Psoas muscle (tissue), 8 donors: ENCODE data around the gene NUP210. TPM values are rescaled to one million over a fixed set of nuclear protein-coding genes. Genes with fewer than 3 reads are reported as not detected.

Source experiments
- ATAC-seq, 4 donors: fragments of 200-7000 bp; cut with Tn5 transposase; one replicate each; pipeline ENCODE4 v1.9.1; 2020; ENCODE audit warnings: moderate library complexity in 3 of 4, mild to moderate bottlenecking in 2 of 4
- DNase-seq, 2 donors: peaks; one replicate each; pipeline ENCODE4 v3.0.0-alpha.2; 2020
- H3K27ac ChIP-seq: fragments of 200-600 bp; one replicate; pipeline ENCODE4 v1.8.0; 2022
- H3K27me3 ChIP-seq, 3 donors: fragments of 200-600 bp in 1 of 3; one replicate each; pipeline versions ENCODE4 v1.6.1 to v1.8.0; 2013 to 2022; ENCODE audit warnings: low read length in 2 of 3, mild to moderate bottlenecking in 2 of 3, moderate library complexity in 1 of 3; ENCODE audit not compliant: insufficient read depth in 3 of 3
- H3K36me3 ChIP-seq, 2 donors: fragments of 200-600 bp in 1 of 2; one replicate each; pipeline versions ENCODE4 v1.6.1 to v1.8.0; 2013 to 2022; ENCODE audit warnings: low read depth in 1 of 2, mild to moderate bottlenecking in 1 of 2, moderate library complexity in 1 of 2; ENCODE audit not compliant: insufficient read depth in 1 of 2
- H3K4me1 ChIP-seq: fragments of 200-600 bp; one replicate; pipeline ENCODE4 v1.8.0; 2022
- H3K4me3 ChIP-seq: fragments of 200-600 bp; one replicate; pipeline ENCODE4 v1.8.0; 2022; ENCODE audit warnings: mild to moderate bottlenecking
- H3K9me3 ChIP-seq: fragments of 200-600 bp; one replicate; pipeline ENCODE4 v1.8.0; 2022
- WGBS, 3 donors: extraction: QIAGEN DNeasy Blood & Tissue Kit; methylation state at CpG; one replicate each; pipeline versions ENCODE4 v1.1.6 to v1.1.7; 2013; 5-methylcytosine and 5-hydroxymethylcytosine counted together
- intact Hi-C, 2 donors: fragments of 100-400 bp; cut with DNase I; formaldehyde crosslinking; loops; one replicate each; pipeline versions ENCODE4 v1.11.0 to v1.14.2; 2022
- polyA plus RNA-seq, 3 donors: library from polyadenylated mRNA; stranded (reverse); fragments of 200-250 nt; gene quantifications; one replicate each; pipeline ENCODE4 v1.2.3, GENCODE V29; 2013
- total RNA-seq, 4 donors: library from RNA; stranded (reverse); fragmentation: NEBNext Ultra II Directional in 2 of 4; extraction: Animal tissue kit (Norgen Biotek cat#: 25700) in 2 of 4; gene quantifications; one replicate each; pipeline versions ENCODE4 v1.2.1 to v1.2.4, GENCODE V29; 2021 to 2023
- TF ChIP-seq, protein P1 (sequence below): fragments of 200-600 bp; IDR thresholded peaks from one replicate; pipeline ENCODE4 v1.8.0; 2022; ENCODE audit warnings: antibody characterized with exemption
- donor health status: healthy with polysubstance abuse.
- donor health status: DM: no; HTN: no; CAD: no; lungs with moderate emphysema.
- donor health status: Bipolar disorder and iron deficiency.
- donor health status: healthy.
- donor health status: DM: yes; HTN: yes; CAD: no.
- donor health status: DM: no; HTN: no; CAD: no.
- donor health status: DM: no; HTN: no; CAD: no.
- donor health status: DM: yes; HTN: yes; CAD: no.

The NUP210 gene
- total and polyA plus RNA-seq, 7 donors: 0.29 to 8.0 (median 2.1) TPM

DNA sequence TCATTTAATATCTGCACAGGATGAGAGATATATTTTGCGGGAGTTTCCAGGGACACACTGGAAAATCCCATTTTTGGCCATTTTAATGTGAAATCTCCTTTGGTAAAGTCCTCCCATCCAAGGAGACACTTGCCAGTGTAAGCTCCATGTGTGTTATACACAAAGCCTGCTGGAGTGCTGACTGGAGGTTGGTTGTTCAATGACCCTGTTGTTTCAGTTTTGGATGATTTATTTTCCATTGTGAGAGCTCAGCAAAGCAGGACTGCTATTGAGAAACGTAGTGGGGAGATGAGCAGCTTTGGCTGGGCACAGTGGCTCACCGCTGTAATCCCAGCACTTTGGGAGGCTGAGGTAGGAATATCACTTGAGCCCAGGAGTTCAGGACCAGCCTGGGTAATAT lies 127.7 kb downstream of the NUP210 start:
- H3K9me3 ChIP-seq: no peaks in the 10 kb centered on the region
- no peak for DNase-seq
- no peaks in the 10 kb centered on the region for H3K4me1 ChIP-seq
- no peak overlapping the region for H3K27ac ChIP-seq
- no peaks in the 10 kb centered on the region for H3K36me3 ChIP-seq
- intact Hi-C loops: no loop called here
- H3K27me3 ChIP-seq: peaks cover 0 to 12% (median 0%) of the 10 kb centered on the region in 3 donors
- no peak overlapping the region for H3K4me3 ChIP-seq
- WGBS, 3 donors: 80 to 83% (median 81%) methylated on average over 3 of the region's 3 CpGs
- TF ChIP-seq, protein P1, sequence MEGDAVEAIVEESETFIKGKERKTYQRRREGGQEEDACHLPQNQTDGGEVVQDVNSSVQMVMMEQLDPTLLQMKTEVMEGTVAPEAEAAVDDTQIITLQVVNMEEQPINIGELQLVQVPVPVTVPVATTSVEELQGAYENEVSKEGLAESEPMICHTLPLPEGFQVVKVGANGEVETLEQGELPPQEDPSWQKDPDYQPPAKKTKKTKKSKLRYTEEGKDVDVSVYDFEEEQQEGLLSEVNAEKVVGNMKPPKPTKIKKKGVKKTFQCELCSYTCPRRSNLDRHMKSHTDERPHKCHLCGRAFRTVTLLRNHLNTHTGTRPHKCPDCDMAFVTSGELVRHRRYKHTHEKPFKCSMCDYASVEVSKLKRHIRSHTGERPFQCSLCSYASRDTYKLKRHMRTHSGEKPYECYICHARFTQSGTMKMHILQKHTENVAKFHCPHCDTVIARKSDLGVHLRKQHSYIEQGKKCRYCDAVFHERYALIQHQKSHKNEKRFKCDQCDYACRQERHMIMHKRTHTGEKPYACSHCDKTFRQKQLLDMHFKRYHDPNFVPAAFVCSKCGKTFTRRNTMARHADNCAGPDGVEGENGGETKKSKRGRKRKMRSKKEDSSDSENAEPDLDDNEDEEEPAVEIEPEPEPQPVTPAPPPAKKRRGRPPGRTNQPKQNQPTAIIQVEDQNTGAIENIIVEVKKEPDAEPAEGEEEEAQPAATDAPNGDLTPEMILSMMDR: no peak
- ATAC-seq: no peak

DNA sequence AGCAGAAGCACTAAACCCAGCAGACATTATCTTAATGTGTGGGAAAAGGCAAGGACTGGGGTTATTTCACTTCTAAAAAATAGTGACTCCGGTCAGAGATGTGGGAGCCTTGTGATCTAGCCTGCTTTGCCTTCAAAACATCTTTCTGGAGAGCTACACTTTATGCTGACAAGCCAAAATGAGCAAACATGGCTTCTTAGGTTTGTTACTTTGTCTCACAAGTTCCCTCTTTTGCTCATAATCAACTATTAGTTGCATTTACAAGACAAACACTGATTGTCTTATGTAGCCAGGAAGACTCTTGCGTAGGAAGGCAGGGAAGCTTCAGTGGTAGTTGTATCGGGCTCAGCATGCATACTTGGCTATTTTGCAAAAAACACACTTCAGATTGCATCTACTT lies 129.2 kb downstream of the NUP210 start:
- DNase-seq (no peak), ATAC-seq (no peak)
- WGBS, 3 donors: 81 to 90% (median 88%) methylated on average over 3 of the region's 3 CpGs
- intact Hi-C loops: no loop called here
- no peak overlapping the region for H3K4me3 ChIP-seq
- H3K27me3 ChIP-seq: peaks cover 0 to 15% (median 4%) of the 10 kb centered on the region in 3 donors
- TF ChIP-seq, protein P1: no peak
- no peaks in the 10 kb centered on the region for H3K36me3 ChIP-seq
- H3K27ac ChIP-seq: no peak overlapping the region
- no peaks in the 10 kb centered on the region for H3K4me1 ChIP-seq
- H3K9me3 ChIP-seq: peaks cover 7% of the 10 kb centered on the region

DNA sequence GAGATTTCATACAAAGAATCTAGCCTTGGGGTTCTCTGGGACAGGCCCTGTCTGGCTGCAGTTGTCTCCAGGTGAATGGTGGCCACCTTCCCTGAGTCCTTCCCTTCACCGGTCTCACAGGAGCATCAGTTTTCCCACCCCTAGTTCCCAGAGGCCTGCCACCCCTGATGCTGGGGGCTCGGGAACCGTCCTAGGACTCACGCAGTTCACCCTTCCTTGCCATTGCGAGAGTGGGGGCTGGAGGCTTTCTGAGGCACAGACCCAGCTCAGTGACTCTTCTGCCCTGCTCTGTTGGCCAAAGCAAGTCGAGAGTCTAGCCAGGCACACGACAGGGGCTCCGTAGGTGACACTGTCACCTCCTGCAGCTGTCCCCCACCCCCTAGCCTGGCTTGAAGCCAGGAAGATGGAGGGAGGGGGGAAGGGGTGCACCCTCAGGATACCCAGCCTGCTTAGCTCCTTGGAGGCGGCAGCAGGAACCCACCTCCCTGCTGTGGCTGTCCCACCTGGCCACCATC lies 130.3 kb downstream of the NUP210 start:
- Histone ChIP-seq H3K4me3 (no peak overlapping the region), H3K27ac (no peak overlapping the region), H3K27me3 (peaks cover 0 to 23% (median 6%) of the 10 kb centered on the region in 3 donors), H3K4me1 (no peaks in the 10 kb centered on the region), H3K36me3 (no peaks in the 10 kb centered on the region), H3K9me3 (peaks cover 7% of the 10 kb centered on the region)
- WGBS, 3 donors: 82 to 83% (median 82%) methylated on average over 9 of the region's 9 CpGs
- TF ChIP-seq, protein P1: no peak
- DNase-seq (peak in 1 of 2 donors; percentile 8), ATAC-seq (no peak)
- intact Hi-C loops: no loop called here

DNA sequence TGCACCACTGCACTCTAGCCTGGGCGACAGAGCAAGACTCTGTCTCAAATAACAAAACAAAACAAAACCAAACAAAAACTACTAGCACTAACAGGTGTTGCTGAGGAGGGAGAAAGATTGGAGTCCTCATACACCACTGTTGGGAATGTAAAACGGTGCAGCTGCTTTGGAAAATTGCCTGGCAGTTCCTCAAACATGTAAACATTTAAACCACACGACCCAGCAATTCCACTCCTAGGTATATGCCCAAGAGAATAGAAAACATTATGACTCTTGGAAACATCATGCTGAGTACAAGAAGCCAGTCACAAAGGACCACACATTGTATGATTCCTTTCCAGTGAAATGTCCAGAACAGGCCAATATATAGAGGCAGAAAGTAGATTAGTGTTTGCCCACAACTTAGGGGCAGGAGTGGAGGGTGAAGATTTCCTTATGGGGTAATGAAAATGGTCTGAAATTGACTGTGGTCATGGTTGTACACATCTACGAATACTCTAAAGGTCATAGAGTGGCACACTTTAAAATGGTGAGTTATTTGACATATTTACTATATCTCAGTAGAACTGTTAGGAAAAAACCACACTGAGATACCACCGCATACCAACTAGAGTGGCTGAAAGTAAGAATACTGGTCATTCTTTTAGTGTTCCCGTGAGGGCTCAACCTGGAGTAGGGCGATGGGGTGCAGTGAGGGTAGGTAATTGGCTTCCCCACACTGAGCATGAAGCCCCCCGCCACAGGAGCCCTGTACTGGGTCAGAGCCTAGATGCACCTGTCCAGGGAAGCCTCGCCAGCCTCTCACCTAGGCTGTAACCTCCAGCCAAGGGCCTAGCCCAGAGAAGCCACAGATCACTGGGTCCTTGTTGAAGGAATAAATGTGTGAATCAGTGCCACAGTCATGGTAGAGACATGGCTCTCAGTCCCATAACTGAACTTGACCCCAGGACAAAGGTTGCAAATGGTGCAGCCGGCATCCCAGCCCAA lies 131.1 kb downstream of the NUP210 start:
- intact Hi-C loops: no loop called here
- WGBS, 3 donors: 71 to 73% (median 73%) methylated on average over 10 of the region's 10 CpGs
- TF ChIP-seq, protein P1: no peak
- Histone ChIP-seq H3K4me3 (no peak overlapping the region), H3K27ac (no peak overlapping the region), H3K36me3 (no peaks in the 10 kb centered on the region), H3K9me3 (peaks cover 7% of the 10 kb centered on the region), H3K27me3 (peaks cover 0 to 29% (median 6%) of the 10 kb centered on the region in 3 donors), H3K4me1 (no peaks in the 10 kb centered on the region)
- ATAC-seq (no peak), DNase-seq (no peak)
